B cell (primary cell): ENCODE measurements around the gene CDCA5. TPM values are rescaled to one million over a fixed set of nuclear protein-coding genes. Genes with fewer than 3 reads are reported as not detected.

Experiments used
- ATAC-seq: fragments of 200-7000 bp; cut with Tn5 transposase; one replicate; pipeline ENCODE4 v1.10.0; 2021; ENCODE audit warnings: low read depth, mild to moderate bottlenecking, moderate number of reproducible peaks, moderate library complexity
- CTCF ChIA-PET: fragments of 350-600 bp; sonication (Branson Sonifier 250); formaldehyde crosslinking; loops from one replicate; lab custom pipeline; 2021; ENCODE audit warnings: antibody characterized with exemption, inconsistent platforms; lab: Charles Lee
- POLR2A ChIA-PET: fragments of 350-600 bp; sonication (Branson Sonifier 250); formaldehyde crosslinking; loops from one replicate; lab custom pipeline; 2021; ENCODE audit warnings: antibody characterized with exemption; lab: Charles Lee
- DNase-seq: peaks from one replicate; pipeline ENCODE4 v3.0.0; 2013
- H2AFZ ChIP-seq: 2 replicates; pipeline ENCODE4 v1.6.1; 2012; ENCODE audit warnings: mild to moderate bottlenecking, low read depth, low read length; ENCODE audit not compliant: insufficient read depth, poor library complexity, severe bottlenecking
- H3K27ac ChIP-seq, 2 donors: 1 replicate in 1 of 2; 2 replicates in 1 of 2; pipeline ENCODE4 v1.5.1; 2012 to 2013; ENCODE audit warnings: low read length in 2 of 2, mild to moderate bottlenecking in 2 of 2, moderate library complexity in 1 of 2
- H3K27me3 ChIP-seq, 4 experiments: fragments of 200-600 bp in 1 of 4; sonication (generic) in 1 of 4; replicated peaks in 1 of 4; 1 replicate in 2 of 4; 2 replicates in 2 of 4; pipeline versions ENCODE4 v1.6.1 to v1.7.0; 2013 to 2016; ENCODE audit warnings: low read length in 3 of 4, mild to moderate bottlenecking in 2 of 4, mixed read lengths in 1 of 4, moderate library complexity in 1 of 4; ENCODE audit not compliant: insufficient read depth in 4 of 4, control insufficient read depth in 3 of 4; ENCODE audit errors: control extremely low read depth in 1 of 4
- H3K36me3 ChIP-seq, 2 experiments: replicated peaks in 1 of 2; 1 replicate in 1 of 2; 2 replicates in 1 of 2; pipeline versions ENCODE4 v1.6.1 to v1.7.1; 2013; ENCODE audit warnings: low read length in 1 of 2; ENCODE audit not compliant: insufficient read depth in 2 of 2, control insufficient read depth in 1 of 2; ENCODE audit errors: control extremely low read depth in 1 of 2, extremely low read depth in 1 of 2
- H3K4me1 ChIP-seq, 2 donors: fragments of 200-600 bp in 1 of 2; sonication (generic) in 1 of 2; 1 replicate in 1 of 2; 2 replicates in 1 of 2; pipeline versions ENCODE4 v1.5.1 to v1.6.1; 2013 to 2017; ENCODE audit warnings: low read length in 2 of 2; ENCODE audit not compliant: control insufficient read depth in 2 of 2, insufficient read depth in 2 of 2
- H3K4me2 ChIP-seq: replicated peaks from 2 replicates; pipeline ENCODE3; 2012; ENCODE audit warnings: mild to moderate bottlenecking, low read depth, low read length; ENCODE audit not compliant: poor library complexity, severe bottlenecking
- H3K4me3 ChIP-seq, 5 experiments: fragments of 200-600 bp in 1 of 5; sonication (generic) in 1 of 5; 1 replicate in 3 of 5; 2 replicates in 2 of 5; pipeline versions ENCODE4 v1.5.1 to v1.7.0; 2011 to 2016; ENCODE audit warnings: low read length in 4 of 5, mild to moderate bottlenecking in 4 of 5, low read depth in 2 of 5, control low read depth in 1 of 5, moderate library complexity in 1 of 5; ENCODE audit not compliant: insufficient read depth in 1 of 5; ENCODE audit errors: control extremely low read depth in 1 of 5, extremely low read depth in 1 of 5
- H3K79me2 ChIP-seq: fragments of 200-600 bp; sonication (generic); one replicate; pipeline ENCODE4 v1.6.0; 2016; ENCODE audit warnings: low read length; ENCODE audit not compliant: control insufficient read depth, insufficient read depth
- H3K9ac ChIP-seq: fragments of 200-600 bp; sonication (generic); 2 replicates; pipeline ENCODE4 v1.6.1; 2017; ENCODE audit warnings: mild to moderate bottlenecking, low read length, moderate library complexity
- H3K9me3 ChIP-seq, 3 donors: one replicate each; pipeline versions ENCODE4 v1.6.1 to v1.7.1; 2013; ENCODE audit warnings: low read length in 2 of 3; ENCODE audit not compliant: control insufficient read depth in 2 of 3, insufficient read depth in 1 of 3; ENCODE audit errors: control extremely low read depth in 1 of 3
- H4K20me1 ChIP-seq: 2 replicates; pipeline ENCODE4 v1.6.0; 2012; ENCODE audit warnings: mild to moderate bottlenecking, low read length; ENCODE audit not compliant: insufficient read depth, control insufficient read depth, poor library complexity, severe bottlenecking
- H3K27ac Mint-ChIP-seq: one replicate; pipeline ENCODE4 v1.8.0; 2021; ENCODE audit warnings: mixed read lengths
- H3K27me3 Mint-ChIP-seq: one replicate; pipeline ENCODE4 v1.8.0; 2021; ENCODE audit warnings: mixed read lengths
- H3K4me1 Mint-ChIP-seq: one replicate; pipeline ENCODE4 v1.8.0; 2021; ENCODE audit warnings: mixed read lengths
- H3K4me3 Mint-ChIP-seq: one replicate; pipeline ENCODE4 v1.8.0; 2021; ENCODE audit warnings: mixed read lengths
- H3K9me3 Mint-ChIP-seq: one replicate; pipeline ENCODE4 v1.8.0; 2022; ENCODE audit warnings: mixed read lengths; ENCODE audit not compliant: insufficient read depth
- CTCF ChIP-seq: fragments of 200-600 bp; IDR thresholded peaks from one replicate; pipeline ENCODE4 v1.8.0; 2022; ENCODE audit warnings: antibody characterized with exemption, mild to moderate bottlenecking
- EZH2 ChIP-seq: IDR thresholded peaks from 2 replicates; pipeline ENCODE4 v1.6.1; 2012; ENCODE audit warnings: borderline replicate concordance, low read depth, mild to moderate bottlenecking, moderate library complexity, low read length; ENCODE audit not compliant: insufficient read depth, poor library complexity, severe bottlenecking
- WGBS: methylation state at CpG from one replicate; pipeline ENCODE4 v1.1.5; 2013; ENCODE audit warnings: missing lambda C conversion rate; ENCODE audit not compliant: insufficient coverage; 5-methylcytosine and 5-hydroxymethylcytosine counted together
- intact Hi-C: fragments of 100-400 bp; cut with micrococcal nuclease; formaldehyde crosslinking; loops from one replicate; pipeline ENCODE4 v1.10.0; 2022
- polyA plus RNA-seq: library from polyadenylated mRNA; depleted of rRNA; stranded (reverse); fragments of >200 nt; gene quantifications from 2 replicates; pipeline ENCODE4 v1.2.3, GENCODE V29; 2012
- total RNA-seq, 2 donors: library from RNA; stranded (reverse); fragments of 120-200 nt in 1 of 2; gene quantifications; 1 replicate in 1 of 2; 2 replicates in 1 of 2; pipeline versions ENCODE4 v1.2.3 to v1.2.4, GENCODE V29; 2013 to 2022

The CDCA5 gene
- total and polyA plus RNA-seq, 2 donors (not counting 1 experiment from before 2014, with no cell fraction given), result 1.1 to 1.4 TPM

GRCh38 chr11:65065851-65066250 is 18.0 kb downstream of the CDCA5 start:
- Mint-ChIP-seq H3K4me1 (no peaks in the 10 kb centered on the region), H3K9me3 (no peaks in the 10 kb centered on the region), H3K4me3 (no peak overlapping the region), H3K27me3 (no peaks in the 10 kb centered on the region), H3K27ac (no peak overlapping the region)
- H4K20me1 ChIP-seq, result no peaks in the 10 kb centered on the region
- DNase-seq, result no peak
- H3K9me3 ChIP-seq, result peaks cover 0 to 3% (median 0%) of the 10 kb centered on the region in 3 donors
- H3K27ac ChIP-seq, result no peak overlapping the region
- no peaks in the 10 kb centered on the region for H3K27me3 ChIP-seq
- intact Hi-C loops, result no loop called here
- H3K4me2 ChIP-seq, result no peak overlapping the region
- POLR2A ChIA-PET, result no interaction called here
- H3K4me1 ChIP-seq, result no peaks in the 10 kb centered on the region
- no peaks in the 10 kb centered on the region for H3K36me3 ChIP-seq
- TF ChIP-seq CTCF (no peak), EZH2 (no peak)
- WGBS, result 96% methylated on average over 7 of the region's 7 CpGs
- CTCF ChIA-PET, result no interaction called here
- H3K9ac ChIP-seq, result no peak overlapping the region
- no peak overlapping the region for H2AFZ ChIP-seq
- H3K4me3 ChIP-seq, result no peak overlapping the region
- H3K79me2 ChIP-seq, result no peaks in the 10 kb centered on the region
- ATAC-seq, result no peak

- peaks cover 0 to 3% (median 0%) of the 10 kb centered on the region in 3 donors for H3K9me3 ChIP-seq
- no peak for ATAC-seq
- no peak for DNase-seq
- CTCF ChIA-PET, result no interaction called here
- no peaks in the 10 kb centered on the region for H3K27me3 Mint-ChIP-seq
- POLR2A ChIA-PET, result interaction anchor here (0.7 kb wide), 1 partner anchor 897 kb away, joined by 14 read pairs; the partner anchor contains the start of gene SART1
- H4K20me1 ChIP-seq, result no peaks in the 10 kb centered on the region
- no peak overlapping the region for H3K4me2 ChIP-seq
- H3K27ac Mint-ChIP-seq, result no peak overlapping the region
- no peaks in the 10 kb centered on the region for H3K4me1 ChIP-seq
- no peaks in the 10 kb centered on the region for H3K36me3 ChIP-seq
- H3K4me1 Mint-ChIP-seq, result no peaks in the 10 kb centered on the region
- H2AFZ ChIP-seq, result no peak overlapping the region
- no peak overlapping the region for H3K9ac ChIP-seq
- WGBS, result no CpG with 5 or more reads among the region's 4 CpGs
- H3K9me3 Mint-ChIP-seq, result no peaks in the 10 kb centered on the region
- no peaks in the 10 kb centered on the region for H3K27me3 ChIP-seq
- no peak overlapping the region for H3K27ac ChIP-seq
- intact Hi-C loops, result no loop called here
- H3K4me3 ChIP-seq, result no peak overlapping the region
- H3K79me2 ChIP-seq, result no peaks in the 10 kb centered on the region
- no peak overlapping the region for H3K4me3 Mint-ChIP-seq
- no peak for TF ChIP-seq CTCF
Measured at GRCh38 chr11:65064847-65065240, 19.0 kb downstream of the CDCA5 start.
